ENCODE results near the gene GTF2IRD2.
"Not testable (repeated sequence)": the region's sequence is repeated elsewhere in the genome, so short reads cannot be mapped to it uniquely, and the experiment has no call there.

Gene GTF2IRD2

GRCh38 chr7:74788369-74789150 is 62.8 kb downstream of the GTF2IRD2 start:
- not testable (repeated sequence) for DNase-seq (ENCODE audit: extremely low read depth, low read depth)

GRCh38 chr7:74783595-74783994 is 67.8 kb downstream of the GTF2IRD2 start:
- DNase-seq (ENCODE audit: extremely low read depth, low read depth), result not testable (repeated sequence)

GRCh38 chr7:74781746-74782145 is 69.7 kb downstream of the GTF2IRD2 start:
- DNase-seq (ENCODE audit: extremely low read depth, low read depth), result not testable (repeated sequence)

- not testable (repeated sequence) for DNase-seq (ENCODE audit: extremely low read depth, low read depth)
Observed at GRCh38 chr7:74779053-74779452, 72.4 kb downstream of the GTF2IRD2 start.

- DNase-seq (ENCODE audit: extremely low read depth, low read depth), result not testable (repeated sequence)
Observed at GRCh38 chr7:74775111-74775510, 76.3 kb downstream of the GTF2IRD2 start.

- not testable (repeated sequence) for DNase-seq (ENCODE audit: extremely low read depth, low read depth)
Observed at GRCh38 chr7:74773760-74774750, 77.3 kb downstream of the GTF2IRD2 start, which contains the start of gene NCF1. NCF1 (plus strand) TSS chr7:74774011; CDS start chr7:74774032, 21 bp downstream.

GRCh38 chr7:74772093-74772492 is 79.3 kb downstream of the GTF2IRD2 start:
- DNase-seq (ENCODE audit: extremely low read depth, low read depth), result not testable (repeated sequence)

- DNase-seq (ENCODE audit: extremely low read depth, low read depth), result not testable (repeated sequence)
Observed at GRCh38 chr7:74770062-74770461, 81.3 kb downstream of the GTF2IRD2 start.

- not testable (repeated sequence) for DNase-seq (ENCODE audit: extremely low read depth, low read depth)
Observed at GRCh38 chr7:74766991-74767390, 84.4 kb downstream of the GTF2IRD2 start.

GRCh38 chr7:74766509-74766908 is 84.9 kb downstream of the GTF2IRD2 start:
- not testable (repeated sequence) for DNase-seq (ENCODE audit: extremely low read depth, low read depth)

GRCh38 chr7:74765205-74765918 is 86.0 kb downstream of the GTF2IRD2 start:
- DNase-seq (ENCODE audit: extremely low read depth, low read depth), result not testable (repeated sequence)

- DNase-seq (ENCODE audit: extremely low read depth, low read depth), result not testable (repeated sequence)
Observed at GRCh38 chr7:74758982-74759381, 92.4 kb downstream of the GTF2IRD2 start.

GRCh38 chr7:74758268-74758667 is 93.1 kb downstream of the GTF2IRD2 start:
- DNase-seq (ENCODE audit: extremely low read depth, low read depth), result not testable (repeated sequence)

GRCh38 chr7:74756673-74757072 is 94.7 kb downstream of the GTF2IRD2 start:
- not testable (repeated sequence) for DNase-seq (ENCODE audit: extremely low read depth, low read depth)

- not testable (repeated sequence) for DNase-seq (ENCODE audit: extremely low read depth, low read depth)
Observed at GRCh38 chr7:74753921-74754482, 97.4 kb downstream of the GTF2IRD2 start.
